ENCODE results near the gene ID4. TPM values are rescaled to one million over a fixed set of nuclear protein-coding genes. Genes with fewer than 3 reads are reported as not detected.
A peak's percentile ranks its signal among the peaks of the same experiment; 100 is the strongest.

Gene ID4
- total RNA-seq, 4 donors from 2014 or later, result 29.2 to 147 (median 57.5) TPM

DNA sequence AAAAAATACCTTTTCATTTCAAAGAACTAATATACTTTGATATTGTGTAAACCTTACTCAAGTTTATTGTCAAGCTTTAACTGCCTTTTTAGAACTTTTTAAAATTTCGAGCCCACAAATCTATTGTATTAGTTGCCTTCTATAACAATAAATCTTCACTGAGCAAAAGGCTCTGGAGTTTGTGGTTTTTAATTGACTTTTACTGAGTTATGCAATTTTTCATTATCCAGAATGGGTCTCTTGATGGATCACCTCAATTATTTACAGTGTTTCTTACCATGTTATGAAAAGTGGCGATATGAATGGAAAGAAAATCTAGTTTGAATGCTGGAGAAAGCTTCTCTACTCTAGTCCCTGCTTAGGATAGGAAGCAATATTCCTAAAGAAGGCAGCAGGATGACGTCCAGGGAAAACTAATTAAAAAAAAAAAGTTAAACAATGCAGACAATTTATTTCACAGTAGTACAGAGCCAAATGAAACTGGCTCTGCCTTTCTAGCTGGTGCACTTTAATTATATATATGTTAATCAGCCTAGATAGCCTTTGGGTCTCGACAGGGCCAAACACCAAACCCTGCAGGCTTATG, 5.0 kb downstream of the ID4 start:
- H3K27ac ChIP-seq, result no peak overlapping the region
- no peak overlapping the region for H3K4me3 ChIP-seq
- no peaks in the 10 kb centered on the region for H3K36me3 ChIP-seq
- H3K27me3 ChIP-seq, result no peaks in the 10 kb centered on the region
- DNase-seq, result no peak
- TF ChIP-seq, protein P1, sequence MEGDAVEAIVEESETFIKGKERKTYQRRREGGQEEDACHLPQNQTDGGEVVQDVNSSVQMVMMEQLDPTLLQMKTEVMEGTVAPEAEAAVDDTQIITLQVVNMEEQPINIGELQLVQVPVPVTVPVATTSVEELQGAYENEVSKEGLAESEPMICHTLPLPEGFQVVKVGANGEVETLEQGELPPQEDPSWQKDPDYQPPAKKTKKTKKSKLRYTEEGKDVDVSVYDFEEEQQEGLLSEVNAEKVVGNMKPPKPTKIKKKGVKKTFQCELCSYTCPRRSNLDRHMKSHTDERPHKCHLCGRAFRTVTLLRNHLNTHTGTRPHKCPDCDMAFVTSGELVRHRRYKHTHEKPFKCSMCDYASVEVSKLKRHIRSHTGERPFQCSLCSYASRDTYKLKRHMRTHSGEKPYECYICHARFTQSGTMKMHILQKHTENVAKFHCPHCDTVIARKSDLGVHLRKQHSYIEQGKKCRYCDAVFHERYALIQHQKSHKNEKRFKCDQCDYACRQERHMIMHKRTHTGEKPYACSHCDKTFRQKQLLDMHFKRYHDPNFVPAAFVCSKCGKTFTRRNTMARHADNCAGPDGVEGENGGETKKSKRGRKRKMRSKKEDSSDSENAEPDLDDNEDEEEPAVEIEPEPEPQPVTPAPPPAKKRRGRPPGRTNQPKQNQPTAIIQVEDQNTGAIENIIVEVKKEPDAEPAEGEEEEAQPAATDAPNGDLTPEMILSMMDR (IDR thresholded peaks at IDR 0.05), result no peak
- TF ChIP-seq POLR2A (IDR thresholded peaks at IDR 0.05), result no peak
- H3K9me3 ChIP-seq, result no peaks in the 10 kb centered on the region
- intact Hi-C loops (cut with DNase I; ENCODE audit: low total_unique reads), result no loop called here
- H3K4me1 ChIP-seq, result no peaks in the 10 kb centered on the region

GRCh38 chr6:19844689-19845088, 7.5 kb downstream of the ID4 start:
- TF ChIP-seq POLR2A (IDR thresholded peaks at IDR 0.05), result no peak
- TF ChIP-seq, protein P1 (IDR thresholded peaks at IDR 0.05), result no peak
- no peaks in the 10 kb centered on the region for H3K9me3 ChIP-seq
- H3K36me3 ChIP-seq, result no peaks in the 10 kb centered on the region
- H3K27ac ChIP-seq, result no peak overlapping the region
- no peak for DNase-seq
- H3K4me3 ChIP-seq, result no peak overlapping the region
- no peaks in the 10 kb centered on the region for H3K4me1 ChIP-seq
- H3K27me3 ChIP-seq, result no peaks in the 10 kb centered on the region
- intact Hi-C loops (cut with DNase I; ENCODE audit: low total_unique reads), result no loop called here

GRCh38 chr6:19845266-19846041, 8.3 kb downstream of the ID4 start:
- Histone ChIP-seq H3K9me3 (no peaks in the 10 kb centered on the region), H3K4me3 (no peak overlapping the region), H3K27me3 (no peaks in the 10 kb centered on the region), H3K36me3 (no peaks in the 10 kb centered on the region), H3K27ac (peak overlapping the region; percentile 7 to 38), H3K4me1 (no peaks in the 10 kb centered on the region)
- TF ChIP-seq, protein P1 (IDR thresholded peaks at IDR 0.05), result no peak
- TF ChIP-seq POLR2A (IDR thresholded peaks at IDR 0.05), result no peak
- DNase-seq, result no peak
- intact Hi-C loops (cut with DNase I; ENCODE audit: low total_unique reads), result no loop called here

- H3K9me3 ChIP-seq, result no peaks in the 10 kb centered on the region
- H3K4me1 ChIP-seq, result no peaks in the 10 kb centered on the region
- H3K27me3 ChIP-seq, result no peaks in the 10 kb centered on the region
- no peak for TF ChIP-seq POLR2A (IDR thresholded peaks at IDR 0.05)
- TF ChIP-seq, protein P1 (IDR thresholded peaks at IDR 0.05), result no peak
- H3K36me3 ChIP-seq, result no peaks in the 10 kb centered on the region
- no peak for DNase-seq
- H3K4me3 ChIP-seq, result no peak overlapping the region
- H3K27ac ChIP-seq, result peak overlapping the region in 1 of 2 donors; percentile 16
- intact Hi-C loops (cut with DNase I; ENCODE audit: low total_unique reads), result no loop called here
Observed at GRCh38 chr6:19848465-19849029, 11.4 kb downstream of the ID4 start.

DNA sequence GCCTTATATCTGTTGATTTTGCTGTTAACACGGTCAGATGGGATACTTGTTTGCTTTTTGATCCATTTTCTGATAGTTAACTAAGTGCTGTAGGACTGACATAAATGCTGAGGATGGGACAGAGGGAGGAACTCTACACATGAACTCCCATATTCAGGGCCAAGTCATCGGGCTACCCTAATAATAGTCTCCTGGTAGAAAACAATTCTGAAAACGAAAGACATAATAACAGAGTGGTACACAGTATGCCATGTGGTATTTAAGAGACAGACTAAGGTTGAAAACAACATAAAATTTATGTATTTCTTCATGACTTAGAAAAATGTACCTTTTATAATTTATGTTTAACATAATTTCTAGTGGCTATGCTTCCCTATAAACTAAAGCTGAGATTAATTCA, 12.0 kb downstream of the ID4 start:
- no peak for TF ChIP-seq POLR2A (IDR thresholded peaks at IDR 0.05)
- TF ChIP-seq, protein P1 (IDR thresholded peaks at IDR 0.05), result no peak
- Histone ChIP-seq H3K27ac (peak overlapping the region in 1 of 2 donors; percentile 16), H3K9me3 (no peaks in the 10 kb centered on the region), H3K36me3 (no peaks in the 10 kb centered on the region), H3K27me3 (no peaks in the 10 kb centered on the region), H3K4me3 (no peak overlapping the region), H3K4me1 (no peaks in the 10 kb centered on the region)
- intact Hi-C loops (cut with DNase I; ENCODE audit: low total_unique reads), result no loop called here
- no peak for DNase-seq

Data from uterus (tissue), 4 donors.